Activated CD8-positive, alpha-beta memory T cell treated with anti-CD3 and anti-CD28 coated beads, Interleukin-2, amount 50 U/mL, for 1 hour (primary cell): Measurements from ENCODE around the gene KATNAL1.

Source experiments
- DNase-seq: peaks from one replicate; pipeline ENCODE4 v3.0.0-alpha.2; 2020; ENCODE audit errors: extremely low read depth

Gene KATNAL1

GRCh38 chr13:30307194-30307970 is at the start of gene KATNAL1:
TSS of gene KATNAL1 (minus strand) at chr13:30307551. CDS start at chr13:30283777, 23,774 bp downstream.
- DNase-seq = peak; percentile 36

GRCh38 chr13:30355839-30356238 is 48.5 kb upstream of the KATNAL1 start:
- DNase-seq = no peak

GRCh38 chr13:30355384-30355699 is 48.0 kb upstream of the KATNAL1 start:
- DNase-seq = no peak

GRCh38 chr13:30354493-30355383 is 47.4 kb upstream of the KATNAL1 start:
- DNase-seq = no peak

- DNase-seq = no peak
Measured at GRCh38 chr13:30353471-30354215, 46.3 kb upstream of the KATNAL1 start.

GRCh38 chr13:30353060-30353459 is 45.7 kb upstream of the KATNAL1 start:
- no peak for DNase-seq

- no peak for DNase-seq
Measured at GRCh38 chr13:30352121-30352520, 44.8 kb upstream of the KATNAL1 start.

GRCh38 chr13:30346789-30347167 is 39.4 kb upstream of the KATNAL1 start:
- DNase-seq = no peak

GRCh38 chr13:30346153-30346788 is 38.9 kb upstream of the KATNAL1 start:
- DNase-seq = peak; percentile 16

- no peak for DNase-seq
Measured at GRCh38 chr13:30345426-30346100, 38.2 kb upstream of the KATNAL1 start.

- DNase-seq = no peak
Measured at GRCh38 chr13:30341815-30342570, 34.6 kb upstream of the KATNAL1 start.

- DNase-seq = no peak
Measured at GRCh38 chr13:30340331-30341250, 33.2 kb upstream of the KATNAL1 start.

- DNase-seq = no peak
Measured at GRCh38 chr13:30339738-30340330, 32.5 kb upstream of the KATNAL1 start.

- DNase-seq = no peak
Measured at GRCh38 chr13:30338952-30339351, 31.6 kb upstream of the KATNAL1 start.

- DNase-seq = no peak
Measured at GRCh38 chr13:30338331-30338851, 31.0 kb upstream of the KATNAL1 start.

GRCh38 chr13:30337061-30337610 is 29.8 kb upstream of the KATNAL1 start:
- no peak for DNase-seq

GRCh38 chr13:30334663-30335386 is 27.5 kb upstream of the KATNAL1 start:
- DNase-seq = no peak

- no peak for DNase-seq
Measured at GRCh38 chr13:30333616-30334015, 26.3 kb upstream of the KATNAL1 start.
